ENCODE measurements around the gene EDN2. TPM values are rescaled to one million over a fixed set of nuclear protein-coding genes. Genes with fewer than 3 reads are reported as not detected.

The EDN2 gene
- total RNA-seq, 8 experiments from 2014 or later, result 0.23 to 0.81 (median 0.53) TPM; not detected in 2

GRCh38 chr1:41483001-41483850, 1.3 kb downstream of the EDN2 start:
- WGBS, 10 experiments, result 40 to 87% (median 83%) methylated on average over 1 to 19 of the region's 21 CpGs; no CpG with 5 or more reads in 2 of the 10 experiments
- H3K4me3 ChIP-seq, result no peak overlapping the region
- peaks cover 26 to 34% of the 10 kb centered on the region in 2 donors for H3K4me1 ChIP-seq (replicated peaks in 1 of 2)
- H3K27ac ChIP-seq, result no peak overlapping the region
- in situ Hi-C loops (cut with MboI; ENCODE audit: low pct_unique_long_range_greater_than_20kb in 2 of 9, low sequenced_read_pairs in 9 of 9, unreplicated experiment in 9 of 9), result no loop called here
- peak in 2 of 8 experiments; percentile 11 to 75 for ATAC-seq (replicated peaks in 6 of 8)

GRCh38 chr1:41482001-41482765, 2.3 kb downstream of the EDN2 start:
- in situ Hi-C loops (cut with MboI; ENCODE audit: low pct_unique_long_range_greater_than_20kb in 2 of 9, low sequenced_read_pairs in 9 of 9, unreplicated experiment in 9 of 9), result no loop called here
- H3K27ac ChIP-seq, result no peak overlapping the region
- peaks cover 15 to 27% of the 10 kb centered on the region in 2 donors for H3K4me1 ChIP-seq (replicated peaks in 1 of 2)
- ATAC-seq (replicated peaks in 6 of 8), result no peak
- no peak overlapping the region for H3K4me3 ChIP-seq
- 60 to 100% (median 94%) methylated on average over 1 to 14 of the region's 18 CpGs; no CpG with 5 or more reads in 2 of the 10 experiments for WGBS, 10 experiments

GRCh38 chr1:41481109-41481775, 3.2 kb downstream of the EDN2 start:
- ATAC-seq (replicated peaks in 6 of 8), result no peak
- peaks cover 6 to 22% of the 10 kb centered on the region in 2 donors for H3K4me1 ChIP-seq (replicated peaks in 1 of 2)
- 60 to 100% (median 92%) methylated on average over 1 to 12 of the region's 15 CpGs; no CpG with 5 or more reads in 4 of the 10 experiments for WGBS, 10 experiments
- H3K27ac ChIP-seq, result no peak overlapping the region
- in situ Hi-C loops (cut with MboI; ENCODE audit: low pct_unique_long_range_greater_than_20kb in 2 of 9, low sequenced_read_pairs in 9 of 9, unreplicated experiment in 9 of 9), result no loop called here
- H3K4me3 ChIP-seq, result no peak overlapping the region

GRCh38 chr1:41480204-41481108, 4.0 kb downstream of the EDN2 start:
- ATAC-seq (replicated peaks in 6 of 8), result no peak
- H3K4me3 ChIP-seq, result no peak overlapping the region
- in situ Hi-C loops (cut with MboI; ENCODE audit: low pct_unique_long_range_greater_than_20kb in 2 of 9, low sequenced_read_pairs in 9 of 9, unreplicated experiment in 9 of 9), result no loop called here
- WGBS, 10 experiments, result 78 to 100% (median 92%) methylated on average over 1 to 6 of the region's 10 CpGs
- no peak overlapping the region for H3K27ac ChIP-seq
- H3K4me1 ChIP-seq (replicated peaks in 1 of 2), result peaks cover 0 to 14% of the 10 kb centered on the region in 2 donors

- H3K27ac ChIP-seq, result no peak overlapping the region
- WGBS, 10 experiments, result 40 to 92% (median 80%) methylated on average over 1 to 3 of the region's 3 CpGs; no CpG with 5 or more reads in 3 of the 10 experiments
- ATAC-seq (replicated peaks in 6 of 8), result no peak
- H3K4me1 ChIP-seq (replicated peaks in 1 of 2), result peaks cover 2 to 18% of the 10 kb centered on the region in 2 donors
- H3K4me3 ChIP-seq, result no peak overlapping the region
- in situ Hi-C loops (cut with MboI; ENCODE audit: low pct_unique_long_range_greater_than_20kb in 2 of 9, low sequenced_read_pairs in 9 of 9, unreplicated experiment in 9 of 9), result no loop called here
Measured at GRCh38 chr1:41479808-41480160, 4.7 kb downstream of the EDN2 start.

- in situ Hi-C loops (cut with MboI; ENCODE audit: low pct_unique_long_range_greater_than_20kb in 2 of 9, low sequenced_read_pairs in 9 of 9, unreplicated experiment in 9 of 9), result no loop called here
- WGBS, 10 experiments, result 57 to 100% (median 86%) methylated on average over 2 to 18 of the region's 19 CpGs; no CpG with 5 or more reads in 4 of the 10 experiments
- H3K27ac ChIP-seq, result no peak overlapping the region
- H3K4me1 ChIP-seq (replicated peaks in 1 of 2), result peaks cover 3 to 23% of the 10 kb centered on the region in 2 donors
- H3K4me3 ChIP-seq, result no peak overlapping the region
- peak in 2 of 8 experiments; percentile 16 to 19 for ATAC-seq (replicated peaks in 6 of 8)
Measured at GRCh38 chr1:41479000-41479807, 5.3 kb downstream of the EDN2 start.

- ATAC-seq (replicated peaks in 6 of 8), result no peak
- 20 to 90% (median 80%) methylated on average over 4 to 8 of the region's 12 CpGs; no CpG with 5 or more reads in 4 of the 10 experiments for WGBS, 10 experiments
- peaks cover 3 to 22% of the 10 kb centered on the region in 2 donors for H3K4me1 ChIP-seq (replicated peaks in 1 of 2)
- no peak overlapping the region for H3K27ac ChIP-seq
- H3K4me3 ChIP-seq, result no peak overlapping the region
- in situ Hi-C loops (cut with MboI; ENCODE audit: low pct_unique_long_range_greater_than_20kb in 2 of 9, low sequenced_read_pairs in 9 of 9, unreplicated experiment in 9 of 9), result no loop called here
Measured at GRCh38 chr1:41478118-41478748, 6.2 kb downstream of the EDN2 start.

- peaks cover 3 to 18% of the 10 kb centered on the region in 2 donors for H3K4me1 ChIP-seq (replicated peaks in 1 of 2)
- H3K27ac ChIP-seq, result no peak overlapping the region
- ATAC-seq (replicated peaks in 6 of 8), result peak in 3 of 8 experiments; percentile 21 to 44 (median 32)
- WGBS, 10 experiments, result 73 to 86% (median 83%) methylated on average over 1 to 7 of the region's 11 CpGs; no CpG with 5 or more reads in 6 of the 10 experiments
- no peak overlapping the region for H3K4me3 ChIP-seq
- in situ Hi-C loops (cut with MboI; ENCODE audit: low pct_unique_long_range_greater_than_20kb in 2 of 9, low sequenced_read_pairs in 9 of 9, unreplicated experiment in 9 of 9), result no loop called here
Measured at GRCh38 chr1:41476807-41477361, 7.6 kb downstream of the EDN2 start.

GRCh38 chr1:41475859-41476567, 8.5 kb downstream of the EDN2 start:
- WGBS, 10 experiments, result 0 to 80% (median 42%) methylated on average over 1 to 7 of the region's 8 CpGs
- in situ Hi-C loops (cut with MboI; ENCODE audit: low pct_unique_long_range_greater_than_20kb in 2 of 9, low sequenced_read_pairs in 9 of 9, unreplicated experiment in 9 of 9), result no loop called here
- Histone ChIP-seq H3K4me3 (no peak overlapping the region), H3K4me1 (replicated peaks in 1 of 2) (peaks cover 3 to 18% of the 10 kb centered on the region in 2 donors), H3K27ac (no peak overlapping the region)
- peak in 3 of 8 experiments; percentile 19 to 46 (median 28) for ATAC-seq (replicated peaks in 6 of 8)

GRCh38 chr1:41475346-41475745, 9.1 kb downstream of the EDN2 start:
- no peak for ATAC-seq (replicated peaks in 6 of 8)
- 60 to 100% (median 83%) methylated on average over 1 to 4 of the region's 4 CpGs; no CpG with 5 or more reads in 4 of the 10 experiments for WGBS, 10 experiments
- no peak overlapping the region for H3K27ac ChIP-seq
- peaks cover 3 to 18% of the 10 kb centered on the region in 2 donors for H3K4me1 ChIP-seq (replicated peaks in 1 of 2)
- H3K4me3 ChIP-seq, result no peak overlapping the region
- in situ Hi-C loops (cut with MboI; ENCODE audit: low pct_unique_long_range_greater_than_20kb in 2 of 9, low sequenced_read_pairs in 9 of 9, unreplicated experiment in 9 of 9), result no loop called here
